Right forelimb (tissue), 1 donor: ENCODE data around the gene CERK.

Experiments
- DNase-seq: peaks from one replicate; pipeline ENCODE4 v3.0.0-alpha.2; 2018

Gene CERK

DNA sequence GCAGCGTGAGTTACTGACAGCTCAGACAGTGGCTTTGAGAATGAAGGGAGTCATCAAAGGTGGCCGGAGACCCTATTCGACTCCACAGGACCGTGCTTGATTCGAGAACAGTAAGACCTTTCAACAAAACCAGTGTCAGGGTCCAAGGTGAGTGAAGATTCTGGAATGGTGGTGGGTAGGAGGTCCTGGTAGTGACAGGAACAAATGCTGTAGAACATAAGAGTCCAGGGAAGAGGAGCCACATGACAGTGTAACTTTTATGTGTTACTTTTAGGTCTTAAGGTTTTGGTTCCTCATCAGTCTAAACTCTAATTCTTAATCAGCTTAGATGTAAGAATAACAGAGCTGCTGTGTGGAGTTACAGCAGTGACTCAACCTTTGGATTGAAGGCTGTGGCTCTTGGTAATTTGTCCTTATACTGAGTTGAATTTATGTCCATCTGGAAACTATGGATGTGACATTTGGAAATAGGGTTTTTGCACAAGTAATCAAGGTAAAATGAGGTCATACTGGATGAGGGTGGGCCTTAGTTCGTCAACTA is 26.2 kb upstream of the CERK start:
- DNase-seq: no peak

- DNase-seq: peak; percentile 68
Observed at GRCh38 chr22:46763051-46763705, 25.1 kb upstream of the CERK start.

GRCh38 chr22:46762238-46763050 is 24.4 kb upstream of the CERK start, which contains the start of gene TBC1D22A:
Gene TBC1D22A, plus strand, starts transcription at chr22:46762650. Its CDS starts 137 bp downstream, at chr22:46762787.
- peak; percentile 97 for DNase-seq

DNA sequence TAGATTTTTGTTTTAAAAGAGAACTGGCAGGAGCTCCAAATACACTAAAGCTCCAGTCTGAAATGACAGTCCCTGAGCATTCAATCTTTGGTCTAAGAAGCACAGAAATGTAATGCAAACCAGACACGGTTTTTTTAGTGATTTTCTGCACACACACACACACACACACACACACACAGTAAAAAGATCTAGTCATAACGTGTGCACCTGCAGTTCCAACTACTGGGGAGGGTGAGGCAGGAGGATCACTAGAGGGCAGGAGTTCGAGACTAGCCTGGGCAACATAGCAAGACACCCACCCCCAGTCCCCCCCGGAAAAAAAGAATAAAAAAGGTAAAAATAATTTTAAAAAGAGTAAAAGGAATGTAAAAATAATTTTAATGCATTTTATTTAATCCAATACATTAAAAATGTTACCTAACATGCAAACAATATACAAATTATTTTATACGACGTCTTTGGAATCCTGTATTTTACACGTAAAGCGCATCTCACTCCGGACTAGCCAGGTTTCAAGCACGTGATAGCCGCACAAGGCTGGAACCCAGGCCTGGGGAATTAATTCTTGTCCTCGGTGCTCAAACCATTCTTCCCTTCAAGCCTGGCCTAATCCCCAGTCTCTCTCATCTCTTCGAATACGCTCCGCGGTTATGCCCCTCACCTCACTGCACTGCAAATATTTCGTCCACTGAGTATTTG is 23.6 kb upstream of the CERK start:
- no peak for DNase-seq

DNA sequence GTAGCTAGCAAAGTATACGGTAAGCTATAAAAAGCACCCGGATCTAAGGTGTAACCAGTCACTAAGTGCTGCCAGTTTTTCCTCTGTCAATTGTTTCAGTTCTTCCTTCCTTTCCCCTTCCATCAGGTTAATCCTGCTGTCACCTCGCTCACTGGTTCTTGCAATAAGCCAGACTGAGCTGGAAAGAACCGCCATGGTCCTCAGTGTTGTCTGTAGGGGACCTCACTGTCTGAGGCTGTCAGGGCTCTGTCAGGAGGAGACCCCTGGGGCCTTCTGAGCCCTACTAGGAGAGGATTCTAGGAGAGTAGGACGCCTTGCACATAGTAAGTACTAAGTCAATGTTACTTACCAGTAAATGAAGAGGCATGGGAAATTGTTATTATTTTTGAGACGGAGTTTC is 23.0 kb upstream of the CERK start:
- no peak for DNase-seq

- no peak for DNase-seq
Observed at GRCh38 chr22:46758867-46759290, 20.8 kb upstream of the CERK start.

- no peak for DNase-seq
Observed at GRCh38 chr22:46758121-46758520, 20.1 kb upstream of the CERK start.

DNA sequence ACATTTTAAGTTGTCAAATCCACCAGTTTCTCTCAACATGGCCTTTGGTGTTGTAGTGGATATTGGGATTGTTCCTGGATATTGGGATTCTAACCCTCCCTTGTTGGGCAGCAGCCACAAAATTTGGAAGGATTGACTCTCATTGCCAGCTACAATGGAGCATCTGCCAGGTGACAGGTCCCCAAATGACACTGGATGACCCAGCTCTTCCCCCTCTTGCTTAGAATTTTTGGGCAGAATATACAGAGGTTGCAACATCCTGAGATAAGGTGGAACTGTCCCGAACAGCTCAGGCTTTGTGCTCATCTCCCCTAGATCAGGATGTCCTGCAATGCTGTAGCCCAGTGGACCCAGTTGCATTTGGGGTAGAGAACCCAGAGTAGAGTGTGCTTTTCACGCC is 19.1 kb upstream of the CERK start:
- no peak for DNase-seq

- no peak for DNase-seq
Observed at GRCh38 chr22:46756097-46756496, 18.0 kb upstream of the CERK start.

- DNase-seq: no peak
Observed at GRCh38 chr22:46755525-46755924, 17.5 kb upstream of the CERK start.

DNA sequence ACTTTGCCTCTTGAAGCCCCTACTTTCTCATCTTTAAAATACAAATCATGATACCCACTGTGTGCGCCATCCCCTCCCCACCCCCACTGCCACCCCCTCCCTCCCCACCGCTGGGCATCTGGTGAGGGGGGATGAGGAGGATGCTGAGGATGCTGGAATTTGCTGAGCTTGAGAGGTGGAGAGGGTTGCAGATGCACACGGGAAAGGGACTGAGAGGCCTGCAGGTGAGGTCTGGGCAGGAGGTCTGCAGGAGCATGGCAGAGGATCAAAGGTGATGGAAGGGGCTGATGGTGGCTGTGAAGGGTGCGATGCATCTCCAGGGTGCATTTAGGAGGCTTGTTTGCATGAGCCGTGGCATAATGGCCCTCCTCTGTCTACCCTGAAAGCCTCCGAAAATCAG is 16.8 kb upstream of the CERK start:
- DNase-seq: no peak

DNA sequence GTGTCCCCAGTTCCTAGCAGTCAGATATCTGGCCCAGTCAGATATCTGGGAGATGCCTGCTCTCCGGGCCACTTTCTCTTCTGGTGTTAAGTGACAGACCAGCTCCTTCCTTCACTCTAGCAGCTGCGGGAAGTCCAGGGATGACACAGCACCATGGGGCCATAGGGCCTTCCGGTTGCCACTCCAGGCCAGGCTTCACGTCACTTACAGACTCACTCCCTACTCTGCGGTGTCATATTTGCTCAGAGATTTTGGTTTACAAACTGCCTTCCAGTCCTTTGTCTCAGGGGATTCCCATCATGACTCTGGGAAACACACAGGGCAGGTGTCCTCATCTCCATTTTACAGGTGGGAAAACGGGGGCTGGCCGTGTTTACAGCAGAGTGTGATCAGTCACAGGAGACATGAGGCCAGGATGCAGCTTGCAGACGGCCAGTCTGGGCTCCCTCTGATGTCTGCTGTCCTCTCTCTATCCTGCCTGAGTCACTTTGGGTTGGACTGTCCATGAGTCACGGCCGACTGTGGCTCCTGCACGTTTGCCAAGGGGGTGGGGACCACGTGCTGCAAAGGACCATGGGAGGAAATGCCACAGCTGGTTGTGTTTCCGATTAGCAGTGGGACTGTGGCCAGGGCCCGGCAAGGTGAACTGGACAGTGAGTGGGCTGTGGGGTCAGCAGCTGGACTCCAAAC is 16.2 kb upstream of the CERK start:
- DNase-seq: peak; percentile 79

- no peak for DNase-seq
Observed at GRCh38 chr22:46753761-46754109, 15.7 kb upstream of the CERK start.

- no peak for DNase-seq
Observed at GRCh38 chr22:46753360-46753759, 15.3 kb upstream of the CERK start.

DNA sequence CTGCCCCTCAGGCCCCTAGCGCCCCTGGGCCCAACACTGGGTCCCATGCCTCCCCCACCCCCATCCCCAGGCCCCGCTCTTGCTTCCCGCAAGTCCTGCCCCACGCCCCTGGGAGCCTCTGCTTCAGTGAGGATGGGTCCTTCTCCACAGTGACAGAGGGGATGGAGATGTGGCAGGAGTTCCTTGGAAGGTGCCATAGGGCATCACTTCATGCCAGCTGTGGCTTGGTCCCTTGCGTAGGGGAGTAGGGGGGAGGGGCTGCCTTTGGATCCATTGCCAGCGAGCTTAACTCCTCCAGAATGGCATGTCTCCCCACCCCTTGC is 14.9 kb upstream of the CERK start:
- DNase-seq: no peak

- DNase-seq: no peak
Observed at GRCh38 chr22:46752286-46752987, 14.4 kb upstream of the CERK start.

GRCh38 chr22:46750863-46751443 is 12.9 kb upstream of the CERK start:
- no peak for DNase-seq

GRCh38 chr22:46750530-46750800 is 12.4 kb upstream of the CERK start:
- no peak for DNase-seq

DNA sequence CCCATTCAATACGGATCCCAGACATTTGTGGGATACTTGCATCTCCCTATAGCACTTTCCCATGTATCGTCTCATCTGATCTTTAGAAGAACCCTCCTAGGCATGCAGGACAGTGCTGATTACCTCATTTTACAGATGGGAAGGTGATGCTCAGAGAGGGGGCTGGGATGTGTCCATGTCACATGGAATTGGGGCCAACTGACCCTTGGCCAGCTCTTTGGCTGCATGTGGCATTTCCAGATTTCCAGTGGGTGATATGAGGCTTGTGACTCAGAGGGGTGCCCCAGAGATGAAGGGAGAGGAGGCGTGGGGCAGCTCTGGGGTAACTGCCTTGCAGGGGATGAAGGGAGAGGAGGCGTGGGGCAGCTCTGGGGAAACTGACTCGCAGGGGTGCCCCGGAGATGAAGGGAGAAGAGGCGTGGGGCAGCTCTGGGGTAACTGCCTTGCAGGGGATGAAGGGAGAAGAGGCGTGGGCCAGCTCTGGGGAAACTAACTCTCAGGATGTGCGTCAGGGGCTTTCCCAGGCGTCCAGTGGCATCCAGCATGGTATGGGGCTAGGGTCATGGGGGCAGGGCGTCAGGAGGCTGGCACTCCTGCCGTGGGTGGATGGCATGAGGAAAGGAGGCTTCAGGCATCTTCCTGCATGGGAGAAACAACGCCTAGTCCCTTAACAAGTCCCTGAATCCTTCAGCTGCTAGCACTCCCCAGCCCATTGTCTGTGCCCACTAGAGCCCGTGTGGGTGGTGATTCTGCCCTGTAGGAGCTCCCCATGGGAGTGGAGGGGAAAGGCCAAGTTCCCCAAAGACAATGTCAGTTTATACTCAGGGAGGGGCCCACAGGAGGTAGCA is 11.9 kb upstream of the CERK start:
- no peak for DNase-seq

GRCh38 chr22:46748908-46749675 is 11.0 kb upstream of the CERK start:
- DNase-seq: no peak
